H9 (cell line): ENCODE data around the gene RILPL1. TPM values are rescaled to one million over a fixed set of nuclear protein-coding genes. Genes with fewer than 3 reads are reported as not detected.
"Not testable (repeated sequence)": the region's sequence is repeated elsewhere in the genome, so short reads cannot be mapped to it uniquely, and the experiment has no call there.

Experiments
- DNase-seq: peaks from one replicate; pipeline ENCODE4 v3.0.0-alpha.2; 2017
- H2AFZ ChIP-seq: one replicate; pipeline ENCODE4 v1.6.1; 2013; ENCODE audit warnings: mild to moderate bottlenecking, low read length, control low read depth, moderate library complexity
- H2AK5ac ChIP-seq: 2 replicates; pipeline ENCODE4 v1.6.1; 2013; ENCODE audit warnings: low read length, control low read depth, mixed read lengths; ENCODE audit not compliant: insufficient read length
- H2BK120ac ChIP-seq: one replicate; pipeline ENCODE4 v1.6.1; 2013; ENCODE audit warnings: low read depth, mild to moderate bottlenecking, low read length, control low read depth, inconsistent platforms; ENCODE audit not compliant: poor library complexity, severe bottlenecking
- H2BK12ac ChIP-seq: 2 replicates; pipeline ENCODE4 v1.6.1; 2013; ENCODE audit warnings: low read length, control low read depth, mixed read lengths, low read depth; ENCODE audit not compliant: insufficient read length
- H2BK15ac ChIP-seq: 2 replicates; pipeline ENCODE4 v1.6.1; 2013; ENCODE audit warnings: low read depth, low read length, control low read depth
- H2BK20ac ChIP-seq: one replicate; pipeline ENCODE4 v1.6.1; 2013; ENCODE audit warnings: low read depth, mild to moderate bottlenecking, low read length, control low read depth, inconsistent platforms; ENCODE audit not compliant: poor library complexity, severe bottlenecking
- H2BK5ac ChIP-seq: 2 replicates; pipeline ENCODE4 v1.6.1; 2013; ENCODE audit warnings: low read length, control low read depth, mixed read lengths; ENCODE audit not compliant: insufficient read length
- H3K14ac ChIP-seq: 2 replicates; pipeline ENCODE4 v1.6.1; 2013; ENCODE audit warnings: low read length, control low read depth; ENCODE audit not compliant: insufficient read depth
- H3K18ac ChIP-seq: 2 replicates; pipeline ENCODE4 v1.6.1; 2013; ENCODE audit warnings: low read depth, mild to moderate bottlenecking, mixed read lengths, low read length, control low read depth; ENCODE audit not compliant: insufficient read length
- H3K23ac ChIP-seq: 2 replicates; pipeline ENCODE4 v1.6.1; 2013; ENCODE audit warnings: low read length, control low read depth, mixed read lengths, low read depth; ENCODE audit not compliant: insufficient read length
- H3K23me2 ChIP-seq: 2 replicates; pipeline ENCODE4 v1.6.1; 2013; ENCODE audit warnings: low read depth, mild to moderate bottlenecking, mixed read lengths, low read length, control low read depth; ENCODE audit not compliant: insufficient read length, poor library complexity, severe bottlenecking
- H3K27ac ChIP-seq: 2 replicates; pipeline ENCODE4 v1.5.1; 2013; ENCODE audit warnings: low read length, control low read depth, mixed read lengths, low read depth; ENCODE audit not compliant: insufficient read length
- H3K27me3 ChIP-seq: 2 replicates; pipeline ENCODE4 v1.6.1; 2013; ENCODE audit warnings: low read length, control low read depth, inconsistent platforms; ENCODE audit not compliant: insufficient read depth
- H3K4ac ChIP-seq: 2 replicates; pipeline ENCODE4 v1.6.1; 2013; ENCODE audit warnings: low read depth, mild to moderate bottlenecking, control low read depth, inconsistent platforms, low read length, moderate library complexity
- H3K4me1 ChIP-seq: 2 replicates; pipeline ENCODE4 v1.6.1; 2013; ENCODE audit warnings: low read length, control low read depth, inconsistent platforms; ENCODE audit not compliant: insufficient read depth
- H3K4me2 ChIP-seq: 2 replicates; pipeline ENCODE4 v1.6.1; 2013; ENCODE audit warnings: low read length, control low read depth, mixed read lengths; ENCODE audit not compliant: insufficient read length, insufficient read depth
- H3K56ac ChIP-seq: 2 replicates; pipeline ENCODE4 v1.6.1; 2013; ENCODE audit warnings: low read depth, mild to moderate bottlenecking, mixed read lengths, low read length, control low read depth; ENCODE audit not compliant: insufficient read length
- H3K79me1 ChIP-seq: 2 replicates; pipeline ENCODE4 v1.6.1; 2013; ENCODE audit warnings: low read depth, mild to moderate bottlenecking, moderate library complexity, low read length, control low read depth, inconsistent platforms; ENCODE audit not compliant: insufficient read depth, poor library complexity, severe bottlenecking
- H3K79me2 ChIP-seq: 2 replicates; pipeline ENCODE4 v1.6.1; 2013; ENCODE audit warnings: low read length, control low read depth, inconsistent platforms; ENCODE audit not compliant: insufficient read depth
- H3K9ac ChIP-seq: 2 replicates; pipeline ENCODE4 v1.6.1; 2013; ENCODE audit warnings: low read length, control low read depth, mixed read lengths; ENCODE audit not compliant: insufficient read length; ENCODE audit errors: extremely low read depth
- H3K9me3 ChIP-seq: one replicate; pipeline ENCODE4 v1.6.1; 2013; ENCODE audit warnings: low read depth, low read length, inconsistent platforms; ENCODE audit not compliant: control insufficient read depth
- H3T11ph ChIP-seq: one replicate; pipeline ENCODE4 v1.6.1; 2013; ENCODE audit warnings: mild to moderate bottlenecking, low read length, control low read depth, inconsistent platforms
- H4K20me1 ChIP-seq: one replicate; pipeline ENCODE4 v1.6.1; 2013; ENCODE audit not compliant: control insufficient read depth, insufficient read length, insufficient read depth
- H4K5ac ChIP-seq: 2 replicates; pipeline ENCODE4 v1.6.1; 2013; ENCODE audit warnings: low read depth, mild to moderate bottlenecking, mixed read lengths, low read length, control low read depth; ENCODE audit not compliant: insufficient read length
- H4K8ac ChIP-seq: replicated peaks from 2 replicates; pipeline ENCODE4 v1.6.1; 2013; ENCODE audit warnings: low read length, control low read depth, mixed read lengths, low read depth; ENCODE audit not compliant: insufficient read length
- H4K91ac ChIP-seq: 2 replicates; pipeline ENCODE4 v1.6.1; 2013; ENCODE audit warnings: low read depth, mild to moderate bottlenecking, moderate library complexity, mixed read lengths, low read length, control low read depth; ENCODE audit not compliant: insufficient read length
- H3K27ac Mint-ChIP-seq, 3 experiments: 2 replicates in 2 of 3; 3 replicates in 1 of 3; pipeline ENCODE4 v1.8.0; 2020 to 2021; ENCODE audit warnings: mixed read lengths in 3 of 3, mild to moderate bottlenecking in 1 of 3, moderate library complexity in 1 of 3
- H3K27me3 Mint-ChIP-seq: 2 replicates; pipeline ENCODE4 v1.8.0; 2021; ENCODE audit warnings: low read depth, mild to moderate bottlenecking, moderate library complexity, mixed read lengths
- H3K36me3 Mint-ChIP-seq, 3 experiments: 2 replicates in 2 of 3; 3 replicates in 1 of 3; pipeline ENCODE4 v1.8.0; 2020 to 2021; ENCODE audit warnings: low read depth in 3 of 3, mixed read lengths in 3 of 3; ENCODE audit not compliant: insufficient read depth in 1 of 3
- H3K4me1 Mint-ChIP-seq, 2 experiments: 2 replicates each; pipeline ENCODE4 v1.8.0; 2020; ENCODE audit warnings: mixed read lengths in 2 of 2
- H3K4me3 Mint-ChIP-seq, 2 experiments: 2 replicates in 1 of 2; 3 replicates in 1 of 2; pipeline ENCODE4 v1.8.0; 2020 to 2021; ENCODE audit warnings: mild to moderate bottlenecking in 2 of 2, mixed read lengths in 2 of 2, moderate library complexity in 1 of 2
- H3K9me3 Mint-ChIP-seq, 2 experiments: 2 replicates in 1 of 2; 3 replicates in 1 of 2; pipeline ENCODE4 v1.8.0; 2020; ENCODE audit warnings: mild to moderate bottlenecking in 2 of 2, mixed read lengths in 2 of 2, moderate library complexity in 1 of 2
- WGBS: extraction: QIAGEN DNeasy Blood & Tissue Kit; methylation state at CpG from one replicate; pipeline ENCODE4 v1.1.7; 2013; ENCODE audit warnings: missing lambda C conversion rate, low lambda C conversion rate, mixed read lengths; ENCODE audit not compliant: insufficient read length; ENCODE audit errors: extremely low coverage; 5-methylcytosine and 5-hydroxymethylcytosine counted together
- total RNA-seq: library from RNA; stranded (reverse); gene quantifications from 2 replicates; pipeline ENCODE4 v1.2.1, GENCODE V29; 2021
- TF ChIP-seq, protein P1 (sequence below): fragments of 200-600 bp; sonication (generic); conservative IDR thresholded peaks from 3 replicates; pipeline ENCODE4 v1.8.0; 2021; ENCODE audit warnings: antibody characterized with exemption, mild to moderate bottlenecking

RILPL1 gene
- total RNA-seq, 1 experiment from 2014 or later = 8.1 TPM

GRCh38 chr12:123540899-123541662 is 7.6 kb upstream of the RILPL1 start:
- no peaks in the 10 kb centered on the region for H3K36me3 Mint-ChIP-seq
- Histone ChIP-seq H2BK120ac (no peak overlapping the region), H3K79me1 (no peaks in the 10 kb centered on the region), H2AK5ac (no peak overlapping the region), H4K8ac (no peak overlapping the region), H3K9ac (no peak overlapping the region), H3T11ph (no peak overlapping the region), H2BK20ac (no peak overlapping the region), H2BK15ac (no peak overlapping the region), H2BK5ac (no peak overlapping the region), H3K4me2 (no peak overlapping the region), H2BK12ac (no peak overlapping the region), H3K18ac (no peak overlapping the region), H3K23me2 (no peaks in the 10 kb centered on the region), H4K20me1 (no peaks in the 10 kb centered on the region), H3K4ac (no peak overlapping the region), H3K27ac (no peak overlapping the region), H3K14ac (no peak overlapping the region), H3K79me2 (no peaks in the 10 kb centered on the region), H3K9me3 (no peaks in the 10 kb centered on the region), H3K4me1 (no peaks in the 10 kb centered on the region), H2AFZ (no peak overlapping the region), H4K5ac (no peak overlapping the region), H3K23ac (no peak overlapping the region), H3K56ac (no peak overlapping the region), H4K91ac (no peak overlapping the region), H3K27me3 (no peaks in the 10 kb centered on the region)
- no peak overlapping the region for H3K27ac Mint-ChIP-seq
- no peaks in the 10 kb centered on the region; a peak in 1 of 4 replicates for H3K4me1 Mint-ChIP-seq
- no peaks in the 10 kb centered on the region for H3K9me3 Mint-ChIP-seq
- no peak overlapping the region for H3K4me3 Mint-ChIP-seq
- no CpG with 5 or more reads among the region's 15 CpGs for WGBS
- peaks cover 38% of the 10 kb centered on the region for H3K27me3 Mint-ChIP-seq
- no peak for DNase-seq
- TF ChIP-seq, protein P1, sequence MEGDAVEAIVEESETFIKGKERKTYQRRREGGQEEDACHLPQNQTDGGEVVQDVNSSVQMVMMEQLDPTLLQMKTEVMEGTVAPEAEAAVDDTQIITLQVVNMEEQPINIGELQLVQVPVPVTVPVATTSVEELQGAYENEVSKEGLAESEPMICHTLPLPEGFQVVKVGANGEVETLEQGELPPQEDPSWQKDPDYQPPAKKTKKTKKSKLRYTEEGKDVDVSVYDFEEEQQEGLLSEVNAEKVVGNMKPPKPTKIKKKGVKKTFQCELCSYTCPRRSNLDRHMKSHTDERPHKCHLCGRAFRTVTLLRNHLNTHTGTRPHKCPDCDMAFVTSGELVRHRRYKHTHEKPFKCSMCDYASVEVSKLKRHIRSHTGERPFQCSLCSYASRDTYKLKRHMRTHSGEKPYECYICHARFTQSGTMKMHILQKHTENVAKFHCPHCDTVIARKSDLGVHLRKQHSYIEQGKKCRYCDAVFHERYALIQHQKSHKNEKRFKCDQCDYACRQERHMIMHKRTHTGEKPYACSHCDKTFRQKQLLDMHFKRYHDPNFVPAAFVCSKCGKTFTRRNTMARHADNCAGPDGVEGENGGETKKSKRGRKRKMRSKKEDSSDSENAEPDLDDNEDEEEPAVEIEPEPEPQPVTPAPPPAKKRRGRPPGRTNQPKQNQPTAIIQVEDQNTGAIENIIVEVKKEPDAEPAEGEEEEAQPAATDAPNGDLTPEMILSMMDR = peak; percentile 27; the same call in 1 of the 3 replicates

GRCh38 chr12:123535952-123536351 is 2.4 kb upstream of the RILPL1 start:
- not testable (repeated sequence) for H3K36me3 Mint-ChIP-seq, H3K9me3 ChIP-seq, H2BK120ac ChIP-seq, H3K79me2 ChIP-seq, H3K9me3 Mint-ChIP-seq, DNase-seq, H3K56ac ChIP-seq, H3K18ac ChIP-seq, H4K8ac ChIP-seq, H3K23me2 ChIP-seq, H2AFZ ChIP-seq, H4K5ac ChIP-seq, H4K20me1 ChIP-seq, H2BK20ac ChIP-seq, H3K27ac ChIP-seq, H4K91ac ChIP-seq, H3K4me3 Mint-ChIP-seq, H3T11ph ChIP-seq, H2AK5ac ChIP-seq, H3K79me1 ChIP-seq, H3K23ac ChIP-seq, H3K4me1 ChIP-seq, H3K27me3 ChIP-seq, H2BK12ac ChIP-seq, H3K27ac Mint-ChIP-seq, H3K4me2 ChIP-seq, H3K14ac ChIP-seq, H2BK5ac ChIP-seq, H2BK15ac ChIP-seq, H3K9ac ChIP-seq, H3K4ac ChIP-seq
- no CpG with 5 or more reads among the region's 11 CpGs for WGBS
- peaks cover 4 to 12% of the 10 kb centered on the region in 2 experiments for H3K4me1 Mint-ChIP-seq
- peaks cover 56% of the 10 kb centered on the region for H3K27me3 Mint-ChIP-seq
